Activated CD4-positive, alpha-beta T cell treated with anti-CD3 and anti-CD28 coated beads, Interleukin-2, Interleukin-4, amounts not matched to agents 100 ng/mL and 50 ng/mL, durations not matched to agents 16 hours and 8 hours (primary cell): ENCODE measurements around the gene KRR1.

Experiments used
- DNase-seq: peaks from one replicate; pipeline ENCODE4 v3.0.0-alpha.2; 2020; ENCODE audit warnings: low spot score

The KRR1 gene

DNA sequence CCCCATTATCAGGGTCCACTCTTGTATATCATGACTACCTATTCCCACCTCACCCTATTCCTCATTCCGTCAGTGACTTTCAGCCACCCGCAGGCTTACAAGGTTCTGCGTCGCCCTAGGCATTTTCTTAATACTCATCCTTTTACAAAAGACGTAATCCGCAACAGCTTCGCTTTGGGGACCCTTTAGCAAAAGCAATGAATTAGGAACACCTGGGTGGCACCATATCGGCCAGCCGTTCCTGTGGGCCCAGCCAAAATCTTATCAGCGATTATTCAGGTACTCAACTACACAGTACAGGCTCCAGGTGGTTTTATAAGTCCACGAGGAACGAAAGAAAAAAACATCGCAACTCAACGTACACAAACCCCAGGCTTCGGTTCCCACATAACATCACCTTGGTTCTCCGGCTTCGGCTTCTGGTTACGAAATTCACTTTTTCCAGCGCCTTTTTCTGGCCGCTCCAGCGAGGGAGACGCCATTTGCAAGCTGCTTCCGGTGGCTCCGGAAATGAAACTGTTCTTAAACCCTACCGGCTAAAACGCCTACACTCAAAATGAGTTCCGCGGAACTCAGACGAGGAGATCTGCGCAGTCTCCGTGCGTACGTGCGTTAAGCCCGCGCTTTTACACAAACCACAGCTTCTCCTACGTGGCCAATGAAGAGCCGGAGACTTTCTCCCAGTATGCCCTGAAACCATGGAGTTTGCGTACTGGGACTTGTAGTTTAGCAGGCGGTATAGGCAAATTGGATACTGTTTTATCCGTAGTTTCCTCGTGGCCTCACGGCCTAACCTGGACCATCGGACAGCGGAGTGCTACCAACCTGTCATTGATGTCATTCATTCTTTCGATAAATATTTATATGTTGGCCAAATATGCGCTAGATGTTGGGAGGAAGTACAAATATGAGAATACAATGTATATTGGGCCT is at the start of gene KRR1:
KRR1 (minus strand) TSS at position 494 of the 933 bp plus-strand sequence; CDS start at position 482, 12 bp downstream.
- peak; percentile 95 for DNase-seq

DNA sequence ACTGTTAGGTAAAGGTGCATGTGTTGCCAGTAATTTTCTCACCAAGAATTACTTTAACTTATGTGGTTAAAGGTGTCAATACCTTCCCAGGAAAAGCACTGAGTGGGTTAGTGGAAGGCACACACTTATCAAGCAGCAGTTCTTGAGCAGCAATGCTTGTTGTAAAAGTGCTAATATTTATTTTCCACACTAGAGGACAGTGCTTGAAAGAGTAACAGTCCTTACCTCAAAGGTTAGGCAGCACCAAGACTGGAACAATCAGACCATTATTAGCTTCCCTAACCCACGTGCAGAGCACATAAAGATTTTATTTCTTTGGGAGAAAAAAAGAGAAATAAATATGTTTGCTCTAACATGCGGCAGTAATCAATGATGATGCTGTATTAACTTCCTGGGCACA is 48.8 kb upstream of the KRR1 start:
- DNase-seq = peak; percentile 9

GRCh38 chr12:75558287-75558686 is 46.9 kb upstream of the KRR1 start:
- DNase-seq = no peak

DNA sequence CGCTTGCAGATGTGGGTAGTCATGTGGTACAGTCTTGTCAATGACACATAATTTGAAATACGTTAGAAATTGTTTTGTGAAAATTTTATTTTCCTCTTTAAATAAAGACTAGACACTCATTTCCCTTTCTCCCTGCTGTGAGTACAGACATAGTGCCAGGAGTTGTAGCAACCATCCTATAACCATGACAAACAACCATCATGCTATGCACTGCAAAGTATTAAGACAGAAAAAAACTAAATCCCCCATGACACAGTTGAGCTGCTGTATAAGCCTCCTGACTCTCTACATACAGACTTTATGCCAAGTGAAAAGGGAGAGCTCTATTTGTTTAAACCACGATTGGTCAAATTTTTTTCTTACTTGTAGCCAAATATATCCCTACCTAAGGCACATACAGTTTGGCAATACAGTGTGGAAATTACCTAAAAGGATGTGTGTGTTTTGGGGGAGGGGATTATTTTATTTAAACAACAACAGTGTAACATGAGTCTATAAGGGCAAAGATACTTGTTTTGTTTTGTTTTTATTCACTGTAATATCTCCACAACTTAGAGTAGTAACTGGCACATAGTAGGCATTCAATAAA is 45.0 kb upstream of the KRR1 start:
- no peak for DNase-seq

GRCh38 chr12:75554556-75554880 is 43.1 kb upstream of the KRR1 start:
- DNase-seq = no peak

GRCh38 chr12:75553836-75554555 is 42.6 kb upstream of the KRR1 start:
- no peak for DNase-seq

- no peak for DNase-seq
These were observed 42.0 kb upstream of the KRR1 start for GRCh38 chr12:75553398-75553797.

DNA sequence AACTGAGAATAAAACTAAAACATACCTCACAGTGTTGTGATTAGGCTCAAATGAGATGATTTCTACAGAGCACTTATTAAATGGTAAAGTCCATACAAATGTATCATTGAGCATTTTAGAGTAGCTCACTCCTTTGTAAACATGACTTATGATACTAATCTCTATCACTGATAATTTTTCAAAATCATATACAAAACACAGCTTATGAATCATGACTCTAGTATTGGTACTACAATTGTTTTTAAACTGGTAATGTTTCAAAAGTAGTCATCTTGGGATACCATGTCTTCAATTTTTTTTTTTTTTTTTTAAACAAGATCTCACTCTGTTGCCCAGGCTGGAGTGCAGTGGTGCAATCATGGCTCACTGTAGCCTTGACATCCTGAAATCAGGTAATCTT is 40.1 kb upstream of the KRR1 start:
- DNase-seq = no peak

DNA sequence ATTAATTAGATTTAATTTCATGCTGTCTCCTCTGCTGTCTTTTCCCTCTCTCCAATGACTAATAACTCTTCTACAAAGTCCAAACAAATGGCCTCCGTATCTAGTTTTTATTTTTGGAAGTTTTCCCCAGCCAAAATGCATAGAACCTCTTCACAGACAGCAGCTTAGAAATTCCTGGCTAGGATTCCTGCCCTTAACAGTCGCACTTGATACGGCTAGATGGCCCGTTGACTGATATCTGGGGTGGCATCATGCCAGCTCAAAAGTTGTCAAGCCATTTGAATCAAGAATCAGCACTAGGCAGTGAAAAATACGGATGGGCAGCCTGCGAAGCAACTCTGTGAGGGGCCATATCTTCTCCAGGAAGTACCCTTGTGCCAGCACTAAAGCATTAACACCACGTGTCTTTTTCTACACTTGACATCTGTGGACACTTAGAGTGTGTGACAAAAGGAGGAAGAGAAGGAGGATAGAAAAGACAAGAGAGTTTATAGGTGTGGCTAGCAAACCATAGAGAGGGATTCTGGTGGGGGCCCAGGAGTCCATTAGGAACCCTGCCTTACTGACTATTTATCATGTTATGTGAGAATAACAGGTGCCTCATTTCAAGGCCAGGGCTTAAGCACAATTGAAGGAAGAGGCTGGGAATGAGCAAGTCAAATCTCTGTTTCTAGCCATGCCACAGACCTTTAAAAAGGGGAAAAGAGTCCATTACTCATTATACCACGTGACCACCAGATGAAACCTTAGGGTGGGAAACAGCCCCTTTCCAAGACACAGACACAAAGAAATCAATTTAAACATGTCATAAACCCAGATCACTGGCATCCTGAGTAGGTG is 39.2 kb upstream of the KRR1 start:
- no peak for DNase-seq

GRCh38 chr12:75549989-75550388 is 38.6 kb upstream of the KRR1 start:
- peak; percentile 9 for DNase-seq

DNA sequence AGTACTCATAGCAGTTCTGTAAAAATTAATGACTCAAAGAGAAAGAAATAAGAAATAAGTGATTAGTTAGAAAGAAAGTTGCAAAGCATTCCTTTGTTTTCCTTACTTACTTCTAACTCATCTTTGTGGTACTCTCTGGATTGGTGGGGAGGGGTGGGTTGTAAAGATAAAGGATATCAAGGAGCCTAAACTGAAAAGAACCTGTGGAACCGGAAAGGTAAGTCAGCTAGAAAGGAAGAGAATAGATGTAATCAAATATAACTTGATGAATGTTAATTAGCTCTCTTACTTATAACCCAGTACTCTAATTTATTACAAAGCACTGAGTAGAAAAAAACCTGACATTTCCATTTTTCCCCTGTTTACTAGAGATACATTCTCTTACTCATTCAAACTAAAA is 37.5 kb upstream of the KRR1 start:
- no peak for DNase-seq

DNA sequence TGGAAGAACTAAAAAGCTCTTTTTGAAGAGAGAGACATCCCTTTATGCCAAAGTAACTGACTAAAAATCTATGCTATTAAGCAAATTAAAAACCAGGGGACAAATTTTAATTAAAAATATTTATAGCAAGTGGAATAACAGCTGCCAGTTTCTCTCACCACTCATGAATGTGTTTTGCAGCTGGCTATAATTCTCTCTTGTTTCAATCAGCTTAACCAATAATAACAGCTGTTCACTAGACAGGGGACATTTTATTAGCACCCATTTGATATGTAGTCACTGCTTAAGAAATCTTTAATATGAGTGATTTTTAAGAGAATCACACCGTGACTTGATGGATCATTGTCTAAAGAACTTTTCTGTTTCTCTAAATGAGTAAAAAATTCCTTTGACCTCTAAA is 34.2 kb upstream of the KRR1 start:
- DNase-seq = no peak

GRCh38 chr12:75543529-75543928 is 32.1 kb upstream of the KRR1 start:
- no peak for DNase-seq

- DNase-seq = no peak
These were observed 31.5 kb upstream of the KRR1 start for GRCh38 chr12:75542942-75543341.

DNA sequence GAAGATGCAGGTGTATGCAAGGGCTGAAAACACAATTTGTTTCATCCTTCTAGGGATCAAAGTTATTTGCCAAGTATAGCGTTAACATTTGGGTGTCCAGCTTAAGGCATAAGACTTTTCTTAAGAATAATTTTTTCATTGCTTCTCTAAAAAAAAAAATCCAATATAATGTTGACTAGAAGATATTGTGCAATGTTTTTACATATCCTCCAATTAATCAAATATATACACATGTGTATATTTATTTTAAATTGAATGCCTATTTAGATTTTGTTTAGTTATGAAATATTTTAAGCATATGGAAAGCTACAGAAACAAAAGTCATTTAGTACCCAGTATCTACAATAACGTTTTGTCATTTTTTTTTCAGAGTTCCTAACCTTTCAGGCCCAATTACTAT is 28.5 kb upstream of the KRR1 start:
- no peak for DNase-seq

DNA sequence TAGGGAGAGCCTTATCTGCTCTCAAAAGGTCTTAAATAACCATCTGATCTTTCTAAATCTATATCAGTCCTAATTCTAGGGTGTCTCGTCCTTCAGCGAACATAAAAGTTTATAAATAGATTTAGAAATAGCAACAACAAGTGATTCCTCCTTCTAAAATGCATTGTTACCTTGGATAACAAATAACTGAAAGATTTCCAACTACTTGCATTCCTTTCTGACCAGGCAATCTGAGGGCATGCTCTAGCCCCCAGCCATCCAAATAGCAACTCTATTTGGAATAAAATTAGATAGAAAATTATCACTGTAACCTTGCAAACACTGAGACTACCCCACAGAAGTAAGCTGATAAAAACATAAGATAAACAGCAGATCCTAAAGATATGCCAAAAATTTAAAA is 21.8 kb upstream of the KRR1 start:
- no peak for DNase-seq

DNA sequence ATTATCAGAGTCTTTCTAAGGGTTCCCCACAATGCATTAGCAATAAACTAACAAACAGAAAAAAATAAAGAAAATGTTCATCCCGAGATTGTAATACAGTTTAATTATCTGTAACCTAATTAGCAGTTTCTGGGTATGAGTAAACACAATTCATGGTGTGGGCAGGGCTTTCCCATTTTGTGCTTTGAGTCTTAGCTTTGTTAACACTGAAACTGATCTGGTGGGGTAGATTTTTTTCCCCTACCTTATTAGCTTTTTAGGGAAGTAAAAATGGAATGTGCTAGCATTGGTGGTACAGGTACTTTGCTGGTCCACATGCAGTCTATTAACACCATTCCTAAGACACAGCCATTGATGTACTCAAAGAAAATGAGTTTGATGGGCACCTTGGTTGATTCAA is 18.4 kb upstream of the KRR1 start:
- DNase-seq = no peak

DNA sequence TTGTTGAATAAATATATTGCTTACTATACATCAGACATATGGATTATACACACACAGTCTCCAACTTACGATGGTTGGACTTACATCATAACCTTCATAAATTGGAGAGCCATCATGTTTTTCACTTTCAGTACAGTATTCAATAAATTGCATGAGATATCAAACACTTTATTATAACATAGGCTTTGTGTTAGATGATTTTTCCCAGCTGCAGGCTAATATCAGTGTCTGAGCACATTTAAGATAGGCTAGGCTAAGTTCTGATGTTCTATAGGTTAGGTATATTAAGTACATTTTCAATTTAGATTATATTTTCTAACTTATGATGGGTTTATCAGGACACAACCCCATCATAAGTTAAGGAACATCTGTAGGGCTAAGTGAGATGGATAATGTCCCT is 17.9 kb upstream of the KRR1 start:
- DNase-seq = no peak

DNA sequence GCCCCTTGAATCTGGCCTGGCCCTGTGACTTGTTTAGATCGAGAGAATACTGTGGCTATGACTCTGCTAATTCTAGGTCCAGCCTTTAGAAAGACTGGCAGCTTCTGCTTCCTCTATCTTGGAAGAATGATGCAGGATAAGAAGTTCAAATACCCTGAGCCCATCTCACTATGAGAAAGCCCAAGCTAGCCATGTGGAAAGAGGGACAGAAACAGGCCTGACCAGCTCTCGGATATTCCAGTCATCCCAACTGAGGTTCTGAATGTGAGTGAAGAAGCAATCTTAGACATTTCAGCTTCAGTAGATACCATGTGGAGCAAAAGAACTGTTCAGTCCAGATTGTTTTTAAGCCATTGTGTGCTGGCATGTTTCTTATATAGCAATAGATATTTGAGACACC is 17.3 kb upstream of the KRR1 start:
- no peak for DNase-seq

- no peak for DNase-seq
These were observed 16.9 kb upstream of the KRR1 start for GRCh38 chr12:75528272-75528671.

GRCh38 chr12:75526655-75527511 is 15.5 kb upstream of the KRR1 start:
- peak; percentile 52 for DNase-seq
